ENCODE measurements around the gene BEND7.
"Not testable (repeated sequence)": the region's sequence is repeated elsewhere in the genome, so short reads cannot be mapped to it uniquely, and the experiment has no call there.

BEND7 gene

GRCh38 chr10:13416760-13417159 lies 112.1 kb downstream of the BEND7 start:
- DNase-seq = no peak

- DNase-seq = no peak
Measured at GRCh38 chr10:13414855-13415254, 114.0 kb downstream of the BEND7 start.

GRCh38 chr10:13414137-13414536 lies 114.7 kb downstream of the BEND7 start:
- DNase-seq = no peak

GRCh38 chr10:13412894-13413293 lies 115.9 kb downstream of the BEND7 start:
- DNase-seq = no peak

GRCh38 chr10:13404791-13405190 lies 124.0 kb downstream of the BEND7 start:
- no peak for DNase-seq

- DNase-seq = no peak
Measured at GRCh38 chr10:13404305-13404759, 124.5 kb downstream of the BEND7 start.

GRCh38 chr10:13403426-13403825 lies 125.4 kb downstream of the BEND7 start:
- DNase-seq = not testable (repeated sequence)

GRCh38 chr10:13402021-13402420 lies 126.8 kb downstream of the BEND7 start:
- DNase-seq = no peak

- no peak for DNase-seq
Measured at GRCh38 chr10:13401142-13401541, 127.7 kb downstream of the BEND7 start.

- no peak for DNase-seq
Measured at GRCh38 chr10:13400196-13400965, 128.4 kb downstream of the BEND7 start.

GRCh38 chr10:13399752-13400151 lies 129.1 kb downstream of the BEND7 start:
- DNase-seq = no peak

GRCh38 chr10:13399236-13399635 lies 129.6 kb downstream of the BEND7 start:
- no peak for DNase-seq

GRCh38 chr10:13397052-13397451 lies 131.8 kb downstream of the BEND7 start:
- DNase-seq = no peak

- DNase-seq = no peak
Measured at GRCh38 chr10:13396369-13396768, 132.4 kb downstream of the BEND7 start.

- no peak for DNase-seq
Measured at GRCh38 chr10:13395540-13395939, 133.3 kb downstream of the BEND7 start.

- no peak for DNase-seq
Measured at GRCh38 chr10:13393640-13394039, 135.2 kb downstream of the BEND7 start.

- no peak for DNase-seq
Measured at GRCh38 chr10:13392701-13393100, 136.1 kb downstream of the BEND7 start.
